Measurements from ENCODE around the gene AKAP6. TPM values are rescaled to one million over a fixed set of nuclear protein-coding genes. Genes with fewer than 3 reads are reported as not detected.

Gene AKAP6
- total and polyA plus RNA-seq, 2 experiments from 2014 or later, result 0.38 to 0.42 TPM

GRCh38 chr14:32339188-32339587, 10.1 kb downstream of the AKAP6 start:
- TF ChIP-seq ETS1 (IDR thresholded peaks at IDR 0.05) (no peak), POLR2AphosphoS5 (IDR thresholded peaks at IDR 0.05; ENCODE audit: low read depth) (no peak), EZH2phosphoT487 (IDR thresholded peaks at IDR 0.05; ENCODE audit: unreplicated experiment) (no peak), EZH2 (IDR thresholded peaks at IDR 0.05; ENCODE audit: low read depth, unreplicated experiment) (no peak), ZNF114 (CRISPR knock-in tag; IDR thresholded peaks at IDR 0.05) (no peak), JUNB (IDR thresholded peaks at IDR 0.05; ENCODE audit: unreplicated experiment) (no peak), ZNF462 (CRISPR knock-in tag; IDR thresholded peaks at IDR 0.05) (no peak), NANOG (IDR thresholded peaks at IDR 0.05; ENCODE audit: borderline replicate concordance) (no peak), REST (IDR thresholded peaks at IDR 0.05; ENCODE audit: unreplicated experiment) (no peak), ZNF331 (CRISPR knock-in tag; IDR thresholded peaks at IDR 0.05; ENCODE audit: low read depth) (no peak)
- Histone ChIP-seq H3K4me2 (no peak overlapping the region), H3K27ac (ENCODE audit: low read depth) (no peak overlapping the region), H3K27me3 (ENCODE audit: insufficient read depth) (no peaks in the 10 kb centered on the region), H3K4me3 (no peak overlapping the region), H3F3A (replicated peaks; ENCODE audit: low read depth) (no peaks in the 10 kb centered on the region), H2AFZ (no peak overlapping the region), H3K79me2 (replicated peaks; ENCODE audit: insufficient read depth) (no peaks in the 10 kb centered on the region), H4K20me1 (replicated peaks; ENCODE audit: insufficient read depth) (no peaks in the 10 kb centered on the region), H3K9me2 (ENCODE audit: insufficient read depth) (0 out of 2 replicates have a peak, but pooled peaks cover 2% of the 10 kb centered on the region), H3K36me3 (ENCODE audit: insufficient read depth) (no peaks in the 10 kb centered on the region), H3K4me1 (ENCODE audit: insufficient read depth) (peaks cover 17% of the 10 kb centered on the region; the same call in 1 of the 2 replicates)
- DNase-seq (ENCODE audit: low spot score), result no peak
- Mint-ChIP-seq H3K27me3 (ENCODE audit: insufficient read depth, low read depth, poor library complexity) (no peaks in the 10 kb centered on the region), H3K4me3 (no peak overlapping the region), H3K9me3 (no peaks in the 10 kb centered on the region; the same call in 2 of the 3 replicates), H3K27ac (no peak overlapping the region), H3K36me3 (ENCODE audit: low read depth) (no peaks in the 10 kb centered on the region), H3K4me1 (peaks cover 26% of the 10 kb centered on the region)
- no peak for ATAC-seq

All from GM23338 (cell line).